ENCODE results near the gene SLC25A14. TPM values are rescaled to one million over a fixed set of nuclear protein-coding genes. Genes with fewer than 3 reads are reported as not detected.

Gene SLC25A14
- total RNA-seq, 1 experiment from 2014 or later, result 8.3 TPM

DNA sequence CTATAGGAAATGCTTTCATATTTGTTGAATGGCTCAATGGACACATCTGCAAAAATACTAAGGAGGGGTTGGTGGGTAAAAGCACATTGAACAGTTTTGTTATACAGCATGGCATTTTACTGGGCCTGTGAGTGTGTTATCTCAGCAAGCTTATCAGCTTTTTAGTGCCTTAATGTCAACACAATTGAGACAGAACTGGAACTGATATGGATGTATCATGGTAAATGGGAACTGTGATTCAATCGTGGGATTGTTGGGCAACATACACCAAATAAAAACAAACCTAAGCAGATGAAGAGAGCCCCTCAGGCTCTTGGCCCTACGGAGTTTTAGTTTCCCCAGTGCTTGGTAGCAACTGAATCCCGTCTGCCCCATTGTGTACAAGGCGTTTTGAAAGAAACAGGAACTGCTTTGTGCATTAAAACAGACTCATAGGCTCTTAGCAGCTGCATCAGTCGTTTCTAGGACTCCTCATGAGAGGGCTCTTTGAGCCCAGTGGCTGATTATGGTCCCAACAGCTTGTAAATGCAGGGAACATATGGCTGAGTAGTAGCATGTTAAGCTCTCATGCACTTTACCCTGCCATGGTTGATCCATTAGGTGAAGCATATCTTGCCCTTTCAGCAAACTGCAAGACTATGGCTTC lies 38.4 kb downstream of the SLC25A14 start:
- no TSS peak for BruUV-seq (replicated peaks)
- intact Hi-C loops (cut with micrococcal nuclease; ENCODE audit: unreplicated experiment), result no loop called here
- DNase-seq, result no peak
- Mint-ChIP-seq H3K9me3 (ENCODE audit: unreplicated experiment) (no peaks in the 10 kb centered on the region), H3K36me3 (ENCODE audit: insufficient read depth, unreplicated experiment) (no peaks in the 10 kb centered on the region), H3K27me3 (ENCODE audit: insufficient read depth, unreplicated experiment) (peaks cover 3% of the 10 kb centered on the region), H3K27ac (ENCODE audit: unreplicated experiment) (no peak overlapping the region), H3K4me3 (ENCODE audit: unreplicated experiment) (no peak overlapping the region), H3K4me1 (ENCODE audit: low read depth, unreplicated experiment) (no peaks in the 10 kb centered on the region)
- ChIA-PET CTCF (no interaction called here), POLR2A (no interaction called here)
- Histone ChIP-seq H3K36me3 (ENCODE audit: control insufficient read depth, insufficient read depth, low read length) (no peaks in the 10 kb centered on the region), H3K27me3 (replicated peaks; ENCODE audit: control insufficient read depth, insufficient read depth, low read length) (no peaks in the 10 kb centered on the region), H3K9me3 (no peaks in the 10 kb centered on the region), H3K4me1 (no peaks in the 10 kb centered on the region), H3K4me3 (ENCODE audit: low read depth, low read length) (no peak overlapping the region)
- TF ChIP-seq, protein P1, sequence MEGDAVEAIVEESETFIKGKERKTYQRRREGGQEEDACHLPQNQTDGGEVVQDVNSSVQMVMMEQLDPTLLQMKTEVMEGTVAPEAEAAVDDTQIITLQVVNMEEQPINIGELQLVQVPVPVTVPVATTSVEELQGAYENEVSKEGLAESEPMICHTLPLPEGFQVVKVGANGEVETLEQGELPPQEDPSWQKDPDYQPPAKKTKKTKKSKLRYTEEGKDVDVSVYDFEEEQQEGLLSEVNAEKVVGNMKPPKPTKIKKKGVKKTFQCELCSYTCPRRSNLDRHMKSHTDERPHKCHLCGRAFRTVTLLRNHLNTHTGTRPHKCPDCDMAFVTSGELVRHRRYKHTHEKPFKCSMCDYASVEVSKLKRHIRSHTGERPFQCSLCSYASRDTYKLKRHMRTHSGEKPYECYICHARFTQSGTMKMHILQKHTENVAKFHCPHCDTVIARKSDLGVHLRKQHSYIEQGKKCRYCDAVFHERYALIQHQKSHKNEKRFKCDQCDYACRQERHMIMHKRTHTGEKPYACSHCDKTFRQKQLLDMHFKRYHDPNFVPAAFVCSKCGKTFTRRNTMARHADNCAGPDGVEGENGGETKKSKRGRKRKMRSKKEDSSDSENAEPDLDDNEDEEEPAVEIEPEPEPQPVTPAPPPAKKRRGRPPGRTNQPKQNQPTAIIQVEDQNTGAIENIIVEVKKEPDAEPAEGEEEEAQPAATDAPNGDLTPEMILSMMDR (IDR thresholded peaks at IDR 0.05; ENCODE audit: insufficient read depth in 1 of 2, low read depth in 1 of 2, low read length in 1 of 2, severe bottlenecking in 1 of 2, unreplicated experiment in 1 of 2), result no peak

DNA sequence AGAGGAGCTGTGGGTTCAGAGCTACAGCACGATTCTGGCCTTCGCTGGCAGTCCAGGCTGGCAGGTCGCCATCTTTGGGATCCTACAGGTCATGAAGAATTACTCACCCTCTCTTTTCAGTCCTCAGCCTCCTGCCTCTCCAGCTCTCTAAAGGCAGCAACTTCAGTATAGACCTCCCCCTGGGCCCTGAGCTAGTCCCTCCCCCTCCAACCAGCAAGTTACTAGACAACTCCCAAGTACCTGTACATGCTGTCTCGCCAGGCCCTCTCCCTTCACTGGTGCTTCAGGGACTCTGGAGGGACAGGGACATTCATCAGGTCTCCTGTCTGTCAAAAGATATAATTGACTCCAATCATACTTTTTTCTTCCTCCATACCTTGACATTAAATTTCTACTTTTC lies 45.8 kb downstream of the SLC25A14 start, which contains the start of gene GPR119:
TSS of gene GPR119 (minus strand) at position 155 of the 400 bp plus-strand sequence. CDS start 227 bp downstream, outside the sequence.
- no TSS peak for BruUV-seq (replicated peaks)
- H3K36me3 Mint-ChIP-seq (ENCODE audit: insufficient read depth, unreplicated experiment), result no peaks in the 10 kb centered on the region
- Histone ChIP-seq H3K9me3 (no peaks in the 10 kb centered on the region), H3K4me1 (no peaks in the 10 kb centered on the region), H3K27me3 (replicated peaks; ENCODE audit: control insufficient read depth, insufficient read depth, low read length) (no peaks in the 10 kb centered on the region), H3K36me3 (ENCODE audit: control insufficient read depth, insufficient read depth, low read length) (no peaks in the 10 kb centered on the region), H3K4me3 (ENCODE audit: low read depth, low read length) (no peak within 1 kb of the TSS)
- intact Hi-C loops (cut with micrococcal nuclease; ENCODE audit: unreplicated experiment), result no loop called here
- peaks cover 3% of the 10 kb centered on the region for H3K27me3 Mint-ChIP-seq (ENCODE audit: insufficient read depth, unreplicated experiment)
- TF ChIP-seq, protein P1 (IDR thresholded peaks at IDR 0.05; ENCODE audit: insufficient read depth in 1 of 2, low read depth in 1 of 2, low read length in 1 of 2, severe bottlenecking in 1 of 2, unreplicated experiment in 1 of 2), result no peak
- CTCF ChIA-PET, result no interaction called here
- no peak within 1 kb of the TSS for H3K4me3 Mint-ChIP-seq (ENCODE audit: unreplicated experiment)
- H3K4me1 Mint-ChIP-seq (ENCODE audit: low read depth, unreplicated experiment), result no peaks in the 10 kb centered on the region
- POLR2A ChIA-PET, result no interaction called here
- no peaks in the 10 kb centered on the region for H3K9me3 Mint-ChIP-seq (ENCODE audit: unreplicated experiment)
- no peak for DNase-seq
- no peak within 1 kb of the TSS for H3K27ac Mint-ChIP-seq (ENCODE audit: unreplicated experiment)

DNA sequence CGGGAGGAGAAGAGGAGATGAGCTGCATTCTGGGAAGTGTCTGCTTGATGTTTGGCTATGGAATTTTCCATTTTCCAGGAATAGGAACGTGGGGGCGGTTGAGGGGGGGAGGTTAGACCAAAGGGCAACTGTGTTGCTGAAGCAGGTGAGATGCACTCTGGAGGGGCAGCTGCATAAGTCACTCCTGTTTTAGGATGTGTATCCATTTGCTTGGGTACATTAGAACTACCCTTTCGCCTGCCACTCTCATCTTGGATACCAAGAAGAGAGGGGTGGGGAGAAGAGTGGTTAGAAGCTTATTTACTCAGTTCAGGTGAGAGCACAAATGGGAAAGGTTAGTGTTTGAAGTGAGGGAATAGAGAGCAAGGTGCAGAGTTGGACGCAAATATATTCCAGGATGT lies 46.7 kb downstream of the SLC25A14 start:
- DNase-seq, result no peak
- H3K9me3 Mint-ChIP-seq (ENCODE audit: unreplicated experiment), result no peaks in the 10 kb centered on the region
- no peaks in the 10 kb centered on the region for H3K4me1 ChIP-seq
- CTCF ChIA-PET, result no interaction called here
- no peaks in the 10 kb centered on the region for H3K9me3 ChIP-seq
- no TSS peak for BruUV-seq (replicated peaks)
- H3K27me3 ChIP-seq (replicated peaks; ENCODE audit: control insufficient read depth, insufficient read depth, low read length), result no peaks in the 10 kb centered on the region
- intact Hi-C loops (cut with micrococcal nuclease; ENCODE audit: unreplicated experiment), result no loop called here
- POLR2A ChIA-PET, result interaction anchor here (0.6 kb wide), 1 partner anchor 15 kb away, joined by 4 read pairs; no protein-coding TSS in a partner anchor
- H3K36me3 Mint-ChIP-seq (ENCODE audit: insufficient read depth, unreplicated experiment), result no peaks in the 10 kb centered on the region
- H3K4me1 Mint-ChIP-seq (ENCODE audit: low read depth, unreplicated experiment), result no peaks in the 10 kb centered on the region
- H3K27me3 Mint-ChIP-seq (ENCODE audit: insufficient read depth, unreplicated experiment), result peaks cover 3% of the 10 kb centered on the region
- no peak overlapping the region for H3K27ac Mint-ChIP-seq (ENCODE audit: unreplicated experiment)
- no peak overlapping the region for H3K4me3 Mint-ChIP-seq (ENCODE audit: unreplicated experiment)
- TF ChIP-seq, protein P1 (IDR thresholded peaks at IDR 0.05; ENCODE audit: insufficient read depth in 1 of 2, low read depth in 1 of 2, low read length in 1 of 2, severe bottlenecking in 1 of 2, unreplicated experiment in 1 of 2), result no peak
- no peaks in the 10 kb centered on the region for H3K36me3 ChIP-seq (ENCODE audit: control insufficient read depth, insufficient read depth, low read length)
- no peak overlapping the region for H3K4me3 ChIP-seq (ENCODE audit: low read depth, low read length)
